ENCODE measurements around the gene TTC27. TPM values are rescaled to one million over a fixed set of nuclear protein-coding genes. Genes with fewer than 3 reads are reported as not detected.

The TTC27 gene
- total and polyA plus RNA-seq, 3 experiments from 2014 or later, result 22.1 to 41.7 (median 40.9) TPM

- no peak for DNase-seq
- H3K4me3 ChIP-seq (ENCODE audit: low read length), result no peak overlapping the region
- POLR2A ChIA-PET, result no interaction called here
- no peaks in the 10 kb centered on the region for H3K27me3 ChIP-seq (ENCODE audit: insufficient read depth, low read length, poor library complexity, severe bottlenecking)
- no peaks in the 10 kb centered on the region for H3K9me3 Mint-ChIP-seq
- H3K27me3 Mint-ChIP-seq, result no peaks in the 10 kb centered on the region
- no peak overlapping the region for H3K27ac ChIP-seq (ENCODE audit: low read depth, low read length)
- H3K4me1 ChIP-seq (ENCODE audit: insufficient read depth, low read length), result no peaks in the 10 kb centered on the region
- no peaks in the 10 kb centered on the region for H3K9me3 ChIP-seq (ENCODE audit: low read length)
- peaks cover 4 to 72% (median 11%) of the 10 kb centered on the region in 3 donors for H3K36me3 Mint-ChIP-seq
- peaks cover 0 to 1% (median 0%) of the 10 kb centered on the region in 3 donors for H3K4me1 Mint-ChIP-seq
- H3K4me3 Mint-ChIP-seq, result no peak overlapping the region
- CTCF ChIA-PET, result no interaction called here
- H3K36me3 ChIP-seq (ENCODE audit: insufficient read depth, low read length), result peaks cover 11% of the 10 kb centered on the region
- H3K27ac Mint-ChIP-seq, result no peak overlapping the region
These were observed 13.3 kb downstream of the TTC27 start for GRCh38 chr2:32641180-32641579.

GRCh38 chr2:32647180-32647651 is 19.4 kb downstream of the TTC27 start:
- no peak overlapping the region for H3K27ac ChIP-seq (ENCODE audit: low read depth, low read length)
- H3K4me1 Mint-ChIP-seq, result peaks cover 0 to 5% (median 3%) of the 10 kb centered on the region in 3 donors
- no peak overlapping the region for H3K4me3 ChIP-seq (ENCODE audit: low read length)
- CTCF ChIA-PET, result interaction anchor here (1.2 to 1.5 kb wide), 2 partner anchors 15 to 936 kb away, joined by 3 read pairs; no protein-coding TSS in a partner anchor
- no peaks in the 10 kb centered on the region for H3K9me3 ChIP-seq (ENCODE audit: low read length)
- DNase-seq, result no peak
- peaks cover 3 to 72% (median 17%) of the 10 kb centered on the region in 3 donors for H3K36me3 Mint-ChIP-seq
- H3K4me3 Mint-ChIP-seq, result no peak overlapping the region
- H3K27me3 Mint-ChIP-seq, result no peaks in the 10 kb centered on the region
- H3K36me3 ChIP-seq (ENCODE audit: insufficient read depth, low read length), result peaks cover 7% of the 10 kb centered on the region
- H3K9me3 Mint-ChIP-seq, result no peaks in the 10 kb centered on the region
- no peaks in the 10 kb centered on the region for H3K4me1 ChIP-seq (ENCODE audit: insufficient read depth, low read length)
- H3K27me3 ChIP-seq (ENCODE audit: insufficient read depth, low read length, poor library complexity, severe bottlenecking), result no peaks in the 10 kb centered on the region
- H3K27ac Mint-ChIP-seq, result peak overlapping the region in 1 of 8 donors; percentile 17
- POLR2A ChIA-PET, result no interaction called here

- Mint-ChIP-seq H3K9me3 (no peaks in the 10 kb centered on the region), H3K36me3 (peaks cover 12 to 75% (median 18%) of the 10 kb centered on the region in 3 donors), H3K4me3 (no peak overlapping the region), H3K4me1 (peaks cover 3 to 6% (median 4%) of the 10 kb centered on the region in 3 donors), H3K27ac (no peak overlapping the region), H3K27me3 (no peaks in the 10 kb centered on the region)
- Histone ChIP-seq H3K36me3 (ENCODE audit: insufficient read depth, low read length) (peaks cover 13% of the 10 kb centered on the region), H3K4me1 (ENCODE audit: insufficient read depth, low read length) (no peaks in the 10 kb centered on the region), H3K9me3 (ENCODE audit: low read length) (no peaks in the 10 kb centered on the region), H3K27me3 (ENCODE audit: insufficient read depth, low read length, poor library complexity, severe bottlenecking) (no peaks in the 10 kb centered on the region), H3K27ac (ENCODE audit: low read depth, low read length) (no peak overlapping the region), H3K4me3 (ENCODE audit: low read length) (no peak overlapping the region)
- DNase-seq, result no peak
- ChIA-PET POLR2A (no interaction called here), CTCF (interaction anchor here (0.9 kb wide), 1 partner anchor 14 kb away, joined by 3 read pairs; no protein-coding TSS in a partner anchor)
These were observed 24.8 kb downstream of the TTC27 start for GRCh38 chr2:32652555-32653209.

GRCh38 chr2:32656069-32656468 is 28.2 kb downstream of the TTC27 start:
- Mint-ChIP-seq H3K9me3 (no peaks in the 10 kb centered on the region), H3K4me1 (peaks cover 0 to 12% (median 9%) of the 10 kb centered on the region in 3 donors), H3K27ac (no peak overlapping the region), H3K36me3 (peaks cover 21 to 78% (median 27%) of the 10 kb centered on the region in 3 donors), H3K4me3 (no peak overlapping the region), H3K27me3 (no peaks in the 10 kb centered on the region)
- no peak for DNase-seq
- Histone ChIP-seq H3K4me1 (ENCODE audit: insufficient read depth, low read length) (no peaks in the 10 kb centered on the region), H3K9me3 (ENCODE audit: low read length) (no peaks in the 10 kb centered on the region), H3K36me3 (ENCODE audit: insufficient read depth, low read length) (peaks cover 13% of the 10 kb centered on the region), H3K27me3 (ENCODE audit: insufficient read depth, low read length, poor library complexity, severe bottlenecking) (no peaks in the 10 kb centered on the region), H3K27ac (ENCODE audit: low read depth, low read length) (no peak overlapping the region), H3K4me3 (ENCODE audit: low read length) (no peak overlapping the region)
- POLR2A ChIA-PET, result no interaction called here
- CTCF ChIA-PET, result no interaction called here

GRCh38 chr2:32663864-32664263 is 36.0 kb downstream of the TTC27 start:
- peaks cover 16 to 26% (median 21%) of the 10 kb centered on the region in 3 donors for H3K4me1 Mint-ChIP-seq
- peaks cover 16 to 51% (median 20%) of the 10 kb centered on the region in 3 donors for H3K36me3 Mint-ChIP-seq
- Histone ChIP-seq H3K27ac (ENCODE audit: low read depth, low read length) (no peak overlapping the region), H3K4me3 (ENCODE audit: low read length) (no peak overlapping the region), H3K9me3 (ENCODE audit: low read length) (no peaks in the 10 kb centered on the region), H3K4me1 (ENCODE audit: insufficient read depth, low read length) (no peaks in the 10 kb centered on the region), H3K27me3 (ENCODE audit: insufficient read depth, low read length, poor library complexity, severe bottlenecking) (no peaks in the 10 kb centered on the region), H3K36me3 (ENCODE audit: insufficient read depth, low read length) (no peaks in the 10 kb centered on the region)
- ChIA-PET POLR2A (no interaction called here), CTCF (no interaction called here)
- no peak overlapping the region for H3K4me3 Mint-ChIP-seq
- H3K9me3 Mint-ChIP-seq, result no peaks in the 10 kb centered on the region
- no peak for DNase-seq
- H3K27me3 Mint-ChIP-seq, result no peaks in the 10 kb centered on the region
- H3K27ac Mint-ChIP-seq, result no peak overlapping the region

- CTCF ChIA-PET, result no interaction called here
- H3K36me3 Mint-ChIP-seq, result peaks cover 0 to 51% (median 13%) of the 10 kb centered on the region in 3 donors
- no peaks in the 10 kb centered on the region for H3K36me3 ChIP-seq (ENCODE audit: insufficient read depth, low read length)
- peaks cover 0 to 2% of the 10 kb centered on the region in 2 donors for H3K27me3 Mint-ChIP-seq
- POLR2A ChIA-PET, result no interaction called here
- no peaks in the 10 kb centered on the region for H3K4me1 ChIP-seq (ENCODE audit: insufficient read depth, low read length)
- DNase-seq, result no peak
- no peaks in the 10 kb centered on the region for H3K9me3 ChIP-seq (ENCODE audit: low read length)
- H3K4me1 Mint-ChIP-seq, result peaks cover 9 to 14% (median 12%) of the 10 kb centered on the region in 3 donors
- no peak overlapping the region for H3K4me3 Mint-ChIP-seq
- H3K4me3 ChIP-seq (ENCODE audit: low read length), result no peak overlapping the region
- no peaks in the 10 kb centered on the region for H3K9me3 Mint-ChIP-seq
- no peaks in the 10 kb centered on the region for H3K27me3 ChIP-seq (ENCODE audit: insufficient read depth, low read length, poor library complexity, severe bottlenecking)
- no peak overlapping the region for H3K27ac ChIP-seq (ENCODE audit: low read depth, low read length)
- no peak overlapping the region for H3K27ac Mint-ChIP-seq
These were observed 38.9 kb downstream of the TTC27 start for GRCh38 chr2:32666704-32667103.

GRCh38 chr2:32668254-32668653 is 40.4 kb downstream of the TTC27 start:
- H3K27me3 Mint-ChIP-seq, result peaks cover 0 to 2% of the 10 kb centered on the region in 2 donors
- POLR2A ChIA-PET, result no interaction called here
- peaks cover 12% of the 10 kb centered on the region for H3K36me3 ChIP-seq (ENCODE audit: insufficient read depth, low read length)

GRCh38 chr2:32671885-32672533 is 44.2 kb downstream of the TTC27 start:
- ChIA-PET CTCF (interaction anchor here (1.2 kb wide), 1 partner anchor 15 kb away, joined by 3 read pairs; no protein-coding TSS in a partner anchor), POLR2A (no interaction called here)
- Histone ChIP-seq H3K27ac (ENCODE audit: low read depth, low read length) (no peak overlapping the region), H3K4me3 (ENCODE audit: low read length) (no peak overlapping the region), H3K27me3 (ENCODE audit: insufficient read depth, low read length, poor library complexity, severe bottlenecking) (no peaks in the 10 kb centered on the region), H3K4me1 (ENCODE audit: insufficient read depth, low read length) (no peaks in the 10 kb centered on the region), H3K9me3 (ENCODE audit: low read length) (no peaks in the 10 kb centered on the region), H3K36me3 (ENCODE audit: insufficient read depth, low read length) (peaks cover 23% of the 10 kb centered on the region)
- Mint-ChIP-seq H3K36me3 (peaks cover 4 to 62% (median 14%) of the 10 kb centered on the region in 3 donors), H3K27me3 (peaks cover 0 to 2% of the 10 kb centered on the region in 2 donors), H3K4me3 (no peak overlapping the region), H3K4me1 (no peaks in the 10 kb centered on the region), H3K27ac (no peak overlapping the region), H3K9me3 (no peaks in the 10 kb centered on the region)
- no peak for DNase-seq

More at GRCh38 chr2:32668254-32668653, 40.4 kb downstream of the TTC27 start:
- Histone ChIP-seq H3K4me3 (ENCODE audit: low read length) (no peak overlapping the region), H3K9me3 (ENCODE audit: low read length) (no peaks in the 10 kb centered on the region), H3K27ac (ENCODE audit: low read depth, low read length) (no peak overlapping the region), H3K4me1 (ENCODE audit: insufficient read depth, low read length) (no peaks in the 10 kb centered on the region), H3K27me3 (ENCODE audit: insufficient read depth, low read length, poor library complexity, severe bottlenecking) (no peaks in the 10 kb centered on the region)
- Mint-ChIP-seq H3K27ac (no peak overlapping the region), H3K4me3 (no peak overlapping the region), H3K36me3 (peaks cover 4 to 63% (median 16%) of the 10 kb centered on the region in 3 donors), H3K9me3 (no peaks in the 10 kb centered on the region), H3K4me1 (peaks cover 0 to 5% (median 4%) of the 10 kb centered on the region in 3 donors)
- CTCF ChIA-PET, result no interaction called here
- no peak for DNase-seq

All from CD8-positive, alpha-beta memory T cell (primary cell).